GM19397 (cell line): ENCODE results near the gene WDR17.
"Not testable (repeated sequence)": the region's sequence is repeated elsewhere in the genome, so short reads cannot be mapped to it uniquely, and the experiment has no call there.

Experiments
- ATAC-seq: cut with Tn5 transposase; IDR thresholded peaks from one replicate; pipeline ENCODE4 v1.9.1; 2021; ENCODE audit warnings: mild to moderate bottlenecking, moderate library complexity; ENCODE audit not compliant: unreplicated experiment

The WDR17 gene

DNA sequence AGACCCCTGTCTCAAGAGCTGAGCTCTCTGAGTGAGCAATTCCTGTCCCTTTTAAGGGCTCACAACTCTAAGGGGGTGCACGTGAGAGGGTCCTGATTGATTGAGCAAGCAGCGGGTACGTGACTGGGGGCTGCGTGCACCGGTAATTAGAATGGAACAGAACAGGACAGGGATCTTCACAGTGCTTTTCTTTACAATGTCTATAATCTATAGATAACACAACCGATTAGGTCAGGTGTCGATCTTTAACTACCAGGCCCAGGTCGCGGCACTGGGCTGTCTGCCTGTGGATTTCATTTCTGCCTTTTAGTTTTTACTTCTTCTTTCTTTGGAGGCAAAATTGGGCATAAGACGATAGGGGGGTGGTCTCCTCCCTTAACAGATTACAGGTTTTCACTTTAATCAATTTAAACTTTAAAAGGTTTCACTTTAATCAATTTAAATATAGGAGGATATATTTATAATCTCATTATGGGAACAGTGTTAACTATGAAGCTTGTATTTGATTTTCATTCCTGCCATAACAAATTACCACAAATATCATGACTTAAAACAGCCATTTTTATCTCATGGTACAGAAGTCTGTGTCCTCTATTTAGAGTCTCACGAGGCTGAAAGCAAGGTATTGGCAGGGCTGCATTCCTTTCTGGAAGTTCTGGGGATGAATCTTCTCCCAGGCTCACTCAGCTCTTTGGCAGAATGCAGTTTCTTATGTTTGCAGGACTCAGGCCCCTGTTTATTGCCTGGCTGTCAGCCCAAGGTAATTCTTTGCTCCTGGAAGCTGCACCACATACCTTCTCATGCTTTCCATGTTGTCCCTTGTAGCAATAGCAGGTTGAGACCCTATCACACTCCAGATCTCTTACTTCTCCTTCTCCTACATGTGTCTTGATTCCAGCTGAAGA, 124.5 kb downstream of the WDR17 start:
- ATAC-seq = no peak

DNA sequence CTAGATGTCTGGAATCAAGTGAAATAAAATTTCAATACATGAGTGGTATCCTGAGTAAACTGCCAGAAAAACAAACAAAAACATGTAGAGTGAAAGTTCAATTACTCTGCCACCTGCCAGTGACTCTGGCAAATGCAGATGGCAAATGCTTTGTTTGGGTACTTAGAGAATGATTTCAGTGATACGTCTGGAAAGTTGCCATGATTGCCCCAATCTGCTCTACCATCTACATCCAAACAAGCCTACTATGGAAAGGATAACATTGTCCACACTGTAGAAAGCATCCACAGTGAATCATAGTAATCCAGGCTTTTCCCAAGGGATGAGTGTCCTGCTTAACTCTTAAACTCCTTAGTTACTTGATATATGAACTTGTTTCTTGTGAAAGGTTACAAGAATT, 126.3 kb downstream of the WDR17 start:
- ATAC-seq = no peak

DNA sequence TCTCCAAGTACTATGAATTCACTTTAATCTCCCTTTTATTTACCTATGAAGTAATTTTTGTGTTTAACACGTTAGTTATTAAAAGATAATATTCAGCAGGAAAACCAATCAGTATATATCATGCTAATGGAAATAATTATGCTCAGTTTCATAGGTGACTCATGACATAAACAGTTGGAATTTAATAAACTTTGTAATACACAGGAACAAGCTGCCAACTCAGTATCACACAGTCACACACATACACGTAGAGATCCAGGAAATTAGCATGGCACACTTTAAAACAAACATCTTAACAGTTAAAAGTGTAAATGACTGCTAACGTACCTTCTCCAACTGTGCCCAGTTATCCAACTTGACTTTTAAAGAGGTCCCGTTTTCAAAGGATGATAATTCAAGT, 127.5 kb downstream of the WDR17 start:
- ATAC-seq = no peak

DNA sequence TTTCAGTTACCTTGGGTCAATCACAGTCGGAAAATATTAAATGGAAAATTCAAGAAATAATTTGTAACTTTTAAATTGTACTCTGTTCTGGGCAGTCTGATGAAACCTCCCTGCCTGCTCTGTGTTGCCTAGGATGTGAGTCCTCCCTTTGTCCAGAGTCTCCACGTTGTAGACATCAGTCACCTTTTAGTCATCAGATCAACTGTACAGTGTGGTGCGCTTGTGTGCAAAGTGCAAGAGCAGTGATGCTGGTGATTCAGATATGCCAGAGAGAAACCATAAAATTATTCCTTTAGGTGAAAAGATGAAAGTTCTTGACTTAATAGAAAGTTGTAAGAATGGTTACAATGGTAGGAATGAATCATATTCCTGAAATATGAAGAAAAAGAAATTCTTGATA, 128.3 kb downstream of the WDR17 start:
- ATAC-seq = no peak

DNA sequence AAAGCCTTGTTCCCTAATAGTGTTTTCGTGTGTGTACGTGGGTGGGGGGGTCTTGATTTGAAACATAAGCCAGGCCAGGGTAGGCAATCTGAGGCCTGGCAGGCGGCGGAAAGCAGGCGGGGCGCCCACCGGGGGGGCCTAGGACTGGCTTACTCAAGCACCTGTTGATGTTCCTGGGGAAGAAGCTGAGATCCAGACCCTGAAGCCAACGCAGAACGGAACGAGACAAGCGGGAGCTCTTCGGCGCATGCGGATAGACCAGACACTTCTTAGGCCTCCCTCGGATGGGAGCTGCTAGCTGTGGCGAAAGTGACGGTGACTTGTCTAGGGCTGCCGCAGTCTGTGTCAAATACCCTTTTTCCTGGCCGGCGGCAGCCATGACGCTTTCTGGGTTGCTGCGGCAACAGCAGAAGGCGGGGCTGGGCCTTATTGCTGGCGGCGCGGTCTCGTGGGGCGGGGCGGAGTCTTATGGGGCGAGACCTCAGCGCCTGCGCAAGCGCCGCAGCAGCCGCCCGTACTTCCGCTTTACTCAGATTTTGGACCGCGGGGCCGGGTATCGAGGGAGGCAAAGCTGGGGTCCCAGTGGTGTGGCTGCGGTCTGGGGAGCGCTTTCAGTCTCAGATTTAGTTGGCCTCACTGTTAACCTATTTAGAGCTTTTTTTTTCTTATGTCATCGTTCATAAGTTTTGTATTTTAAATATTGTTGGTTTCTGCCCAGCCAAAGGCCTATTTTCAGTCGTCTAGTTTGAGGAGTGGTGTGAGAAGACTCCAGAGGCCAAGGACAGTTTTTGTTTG, 129.7 kb downstream of the WDR17 start, which contains the start of gene SPATA4:
TSS of gene SPATA4 (minus strand) at position 402 of the 795 bp plus-strand sequence. CDS start at position 379, 23 bp downstream.
- peak; percentile 99 for ATAC-seq

DNA sequence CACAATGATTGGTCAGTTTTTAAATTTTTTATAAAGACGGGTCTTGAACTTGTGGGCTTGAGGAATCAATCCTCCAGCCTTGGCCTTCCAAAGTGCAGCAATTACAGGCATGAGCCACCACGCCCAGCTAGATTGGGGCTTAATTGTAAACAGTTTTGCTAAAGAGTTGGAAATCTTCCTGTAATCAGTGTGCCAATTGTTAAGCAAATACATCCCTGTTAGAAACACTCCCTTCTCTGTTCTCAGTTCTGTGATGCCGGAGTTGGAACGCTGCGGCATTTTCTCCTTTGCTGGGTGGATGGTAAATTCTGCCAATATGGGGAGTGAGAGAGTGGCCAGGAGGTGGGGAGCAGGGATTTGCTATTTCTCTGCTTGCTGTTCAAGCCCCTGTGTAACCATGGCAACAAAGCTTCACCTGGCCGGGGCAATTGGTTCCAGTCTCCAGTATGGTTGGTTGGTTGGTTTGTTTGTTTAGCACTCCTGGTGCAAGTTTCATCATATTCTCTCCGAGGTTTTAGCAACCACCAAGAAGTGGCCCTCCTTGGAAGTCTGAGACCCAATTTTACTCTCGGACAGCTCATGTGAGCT, 132.8 kb downstream of the WDR17 start:
- no peak for ATAC-seq

DNA sequence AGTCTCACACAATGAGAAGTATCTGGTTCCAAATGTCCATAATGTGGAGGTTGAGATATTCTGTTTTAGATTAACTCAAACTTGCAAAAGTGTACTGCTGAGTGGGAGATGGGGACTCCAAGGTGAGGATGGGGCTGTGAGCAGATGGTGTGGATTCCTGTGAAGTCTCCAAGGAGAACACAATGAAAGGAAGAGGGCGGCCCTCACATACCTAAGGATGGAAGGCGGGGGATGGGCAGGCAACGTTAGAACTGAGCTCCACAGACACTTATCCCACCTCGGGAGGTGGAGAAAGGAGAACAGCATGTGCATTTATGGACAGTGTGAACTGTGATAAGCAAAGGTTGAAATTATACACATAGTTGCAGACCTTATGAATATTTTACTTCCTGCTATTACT, 139.7 kb downstream of the WDR17 start:
- ATAC-seq = no peak

DNA sequence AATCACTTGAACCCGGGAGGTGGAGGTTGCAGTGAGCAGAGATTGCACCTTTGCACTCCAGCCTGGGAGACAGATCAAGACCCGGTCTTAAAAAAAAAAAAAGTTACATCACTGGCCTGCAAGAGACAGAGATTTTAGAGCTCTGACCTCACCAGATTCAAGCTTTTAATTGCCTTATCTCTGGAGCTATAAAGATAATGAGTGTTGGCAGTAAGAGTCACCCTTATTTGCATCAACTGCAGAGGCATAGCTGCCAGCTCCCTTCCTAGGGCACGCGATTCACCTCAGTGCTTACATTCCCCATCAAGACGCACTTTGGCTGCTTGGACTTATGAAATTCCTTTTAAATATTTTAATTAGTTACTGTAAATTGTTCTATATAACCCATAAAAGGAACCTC, 142.2 kb downstream of the WDR17 start:
- ATAC-seq = no peak

DNA sequence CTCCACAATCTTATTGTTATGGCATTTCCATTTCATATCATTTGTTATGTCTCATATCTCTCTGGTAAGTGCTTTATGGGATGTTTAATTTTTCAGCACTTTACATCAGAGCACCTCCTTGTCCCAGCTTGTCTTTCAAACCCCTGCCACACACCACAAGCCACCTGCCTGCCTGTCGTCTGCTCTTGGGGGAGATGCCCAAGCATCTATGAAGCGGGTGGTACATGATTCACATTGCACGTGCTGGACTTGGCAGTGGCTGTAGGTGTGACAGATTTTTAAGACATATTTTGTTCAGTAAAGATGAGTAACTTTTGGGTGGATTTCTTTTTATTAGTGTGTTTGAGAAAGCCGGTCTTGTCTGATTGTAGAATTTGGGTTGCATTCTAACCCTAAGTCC, 143.9 kb downstream of the WDR17 start:
- ATAC-seq = no peak

DNA sequence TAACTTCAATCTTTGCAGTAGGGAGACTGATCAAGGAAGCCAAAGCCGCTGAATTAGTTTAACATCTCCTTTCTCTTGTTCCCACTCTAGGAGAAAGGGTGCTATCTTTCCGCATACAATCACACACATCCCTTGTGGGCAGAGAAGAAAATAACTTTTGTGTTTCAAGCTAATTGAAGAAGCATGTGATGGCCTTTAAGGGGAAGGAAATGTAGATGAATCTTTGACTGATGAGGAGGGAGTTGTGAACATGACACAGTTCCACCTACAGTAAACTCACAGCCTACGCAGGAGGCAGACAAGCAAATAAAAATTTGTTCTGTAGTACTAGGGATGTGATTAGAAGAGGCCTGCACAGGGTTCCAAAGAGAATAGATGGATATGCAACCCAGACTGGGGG, 144.5 kb downstream of the WDR17 start:
- no peak for ATAC-seq

DNA sequence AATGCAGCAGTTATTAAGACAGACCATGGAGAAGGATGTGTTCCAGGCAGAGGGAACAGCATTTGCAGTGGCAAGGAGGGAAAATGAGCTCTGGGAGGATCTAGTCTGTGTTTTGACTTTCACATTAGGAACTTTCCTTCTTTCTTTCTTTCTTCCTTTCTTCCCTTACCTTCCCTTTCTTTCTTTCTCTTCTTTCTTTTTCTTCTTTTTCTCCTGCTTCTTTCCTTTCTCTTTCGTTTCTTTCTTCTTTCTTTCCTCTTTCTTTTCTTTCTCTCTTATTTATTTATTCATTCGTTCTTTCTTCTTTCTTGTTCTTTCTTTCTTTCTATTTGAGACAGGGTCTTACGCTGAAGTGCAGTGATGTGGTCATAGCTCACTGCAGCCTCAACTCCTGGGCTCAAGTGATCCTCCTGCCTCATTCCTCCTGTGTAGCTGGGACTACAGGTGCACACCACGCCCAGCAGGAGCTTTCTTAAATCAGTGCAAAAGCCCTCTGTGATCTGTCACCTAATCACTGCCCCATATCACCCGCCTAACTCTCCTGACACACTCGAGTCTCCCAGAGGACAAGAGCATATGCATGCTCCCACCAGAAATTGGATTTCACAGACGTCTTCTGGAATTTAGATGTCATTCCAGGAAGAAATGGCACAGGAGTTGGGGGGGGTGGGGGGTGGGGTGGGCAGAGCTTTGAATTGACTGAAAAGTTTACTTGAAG, 145.1 kb downstream of the WDR17 start:
- ATAC-seq = no peak

DNA sequence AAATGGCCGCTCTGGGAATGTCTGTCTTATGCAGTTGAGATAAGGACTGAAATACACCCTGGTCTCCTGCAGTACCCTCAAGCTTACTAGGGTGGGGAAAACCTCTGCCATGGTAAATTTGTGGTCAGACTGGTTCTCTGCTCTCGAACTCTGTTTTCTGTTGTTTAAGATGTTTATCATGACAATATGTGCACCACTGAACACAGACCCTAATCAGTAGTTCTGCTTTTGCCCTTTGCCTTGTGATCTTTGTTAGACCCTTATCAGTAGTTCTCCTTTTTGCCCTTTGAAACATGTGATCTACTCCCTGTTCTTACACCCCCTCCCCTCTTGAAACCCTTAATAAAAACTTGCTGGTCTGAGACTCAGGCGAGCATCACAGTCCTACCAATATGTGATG, 146.7 kb downstream of the WDR17 start:
- not testable (repeated sequence) for ATAC-seq

DNA sequence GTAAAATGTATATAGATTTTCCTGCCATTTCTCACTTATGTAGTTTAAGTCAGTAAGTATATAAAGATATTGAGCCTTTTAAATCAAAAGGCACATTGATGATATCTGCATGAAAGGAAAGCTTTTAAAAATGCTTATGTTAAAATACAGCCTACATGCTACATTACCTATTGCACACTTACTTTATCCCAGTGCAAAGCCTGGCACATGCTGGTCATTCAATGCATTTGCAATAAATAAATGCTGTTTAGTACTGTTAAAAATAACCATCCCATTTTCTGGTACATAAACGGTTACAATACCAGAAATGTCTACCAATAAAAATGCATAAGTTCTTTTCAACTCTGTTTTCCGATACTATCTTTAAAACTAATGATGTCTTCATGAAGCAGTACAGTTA, 151.9 kb downstream of the WDR17 start:
- ATAC-seq = no peak

DNA sequence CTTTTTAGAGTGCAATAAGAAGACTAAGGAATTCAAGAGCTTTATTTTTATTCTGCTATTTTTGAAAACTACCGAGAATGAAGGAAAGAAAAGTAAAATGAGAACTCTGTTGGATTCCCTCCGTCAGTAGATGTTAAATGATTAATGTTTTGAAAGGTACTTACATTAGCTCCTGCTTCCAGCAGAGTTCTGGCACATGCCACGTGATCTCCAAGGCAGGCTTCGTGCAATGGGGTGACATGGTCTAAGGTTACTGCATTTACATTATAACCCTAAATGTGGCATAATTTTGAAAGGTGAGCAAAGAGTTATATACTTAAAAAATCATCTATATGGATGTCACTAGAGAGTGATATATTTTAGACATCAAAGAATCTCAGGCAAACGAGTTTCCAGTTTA, 156.5 kb downstream of the WDR17 start:
- ATAC-seq = no peak

DNA sequence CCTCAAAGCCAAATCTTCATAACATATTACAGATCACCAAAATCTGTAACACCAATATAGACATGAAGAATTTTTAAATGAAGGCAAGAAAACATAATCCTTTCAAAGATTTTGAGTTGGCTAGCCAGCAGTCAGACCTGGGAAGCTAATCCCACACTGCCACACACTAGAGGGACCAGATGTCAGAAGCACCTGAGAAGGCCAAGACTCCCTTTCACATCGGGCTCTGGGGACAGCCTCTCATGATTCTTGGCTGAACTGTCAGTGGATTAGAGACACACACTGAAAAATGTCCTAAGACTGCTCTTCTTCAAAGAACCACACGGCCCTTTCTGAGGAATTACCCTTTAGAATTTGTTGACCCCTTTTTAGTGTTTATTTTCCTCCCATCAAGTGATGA, 157.9 kb downstream of the WDR17 start:
- ATAC-seq = no peak

DNA sequence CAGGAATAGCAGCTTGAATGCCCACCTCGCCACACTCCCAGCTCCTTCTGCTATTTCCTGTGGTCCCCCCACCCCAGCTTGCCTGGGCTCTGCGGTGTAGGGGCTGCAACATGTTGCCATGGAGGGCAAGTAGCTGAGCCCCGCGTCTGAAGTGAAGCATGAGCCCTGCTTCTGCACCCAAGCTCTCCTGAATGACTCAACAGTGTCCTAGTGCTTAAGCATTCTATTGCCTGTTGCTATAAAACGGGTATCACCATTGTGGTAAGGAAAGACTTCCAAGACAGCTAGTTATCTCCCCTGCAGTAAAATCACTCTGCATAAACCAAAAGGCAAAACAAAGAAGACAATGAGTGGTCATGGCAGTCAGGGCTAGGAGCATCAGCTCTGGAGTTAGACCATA, 161.1 kb downstream of the WDR17 start:
- ATAC-seq = no peak

DNA sequence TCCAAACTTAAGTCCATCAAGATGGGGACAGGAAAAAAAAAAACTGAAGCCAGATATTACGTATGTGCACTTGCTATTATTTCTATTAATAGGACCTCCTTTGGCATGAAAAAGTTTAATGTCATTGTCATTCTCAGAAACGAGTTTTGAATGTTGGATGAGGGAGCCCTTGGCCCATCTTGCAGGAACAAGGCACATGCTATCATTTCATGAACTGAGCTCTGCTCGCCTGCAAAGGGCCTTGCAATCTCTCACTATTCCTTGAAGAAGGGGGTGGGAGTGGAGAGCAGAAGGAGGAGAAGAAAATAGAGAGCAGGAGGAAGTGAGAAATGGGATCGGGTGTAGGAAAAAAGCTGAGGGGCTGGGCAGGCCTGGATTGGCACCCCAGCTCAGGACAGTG, 164.0 kb downstream of the WDR17 start:
- ATAC-seq = no peak
